H1 (cell line): Measurements from ENCODE around the gene NR3C1. TPM values are rescaled to one million over a fixed set of nuclear protein-coding genes. Genes with fewer than 3 reads are reported as not detected.

Experiments used
- CTCF ChIA-PET: fragments of 300-600 bp; sonication (Branson Sonifier 250); formaldehyde crosslinking; loops from one replicate; lab custom pipeline; 2021; ENCODE audit not compliant: partially characterized antibody; lab: Charles Lee
- POLR2A ChIA-PET: fragments of 300-600 bp; sonication (Branson Sonifier 250); formaldehyde crosslinking; loops from one replicate; lab custom pipeline; 2021; ENCODE audit warnings: inconsistent platforms; ENCODE audit not compliant: partially characterized antibody; lab: Charles Lee
- DNase-seq, 2 experiments: peaks; one replicate each; pipeline versions ENCODE4 v3.0.0 to v3.0.0-alpha.2; 2010 to 2022; ENCODE audit warnings: low spot score in 2 of 2, low read depth in 1 of 2, mixed read lengths in 1 of 2
- FAIRE-seq: peaks from 2 replicates; lab custom pipeline; 2011; peaks lifted over from hg19 to GRCh38; lab: Jason Lieb, UNC
- H2AFZ ChIP-seq: 2 replicates; pipeline ENCODE4 v1.8.1; 2012; ENCODE audit warnings: low read length, inconsistent platforms
- H2AK5ac ChIP-seq: 2 replicates; pipeline ENCODE4 v1.6.1; 2013; ENCODE audit warnings: low read depth, low read length
- H2BK120ac ChIP-seq: replicated peaks from 2 replicates; pipeline ENCODE3; 2013; ENCODE audit warnings: low read depth, low read length, inconsistent platforms
- H2BK12ac ChIP-seq: 2 replicates; pipeline ENCODE4 v1.6.1; 2013; ENCODE audit warnings: low read depth, low read length
- H2BK15ac ChIP-seq: 2 replicates; pipeline ENCODE4 v1.6.1; 2013; ENCODE audit warnings: low read length
- H2BK20ac ChIP-seq: 2 replicates; pipeline ENCODE4 v1.6.1; 2013; ENCODE audit warnings: low read length
- H2BK5ac ChIP-seq: 2 replicates; pipeline ENCODE4 v1.6.1; 2013; ENCODE audit warnings: low read depth, low read length
- H3K14ac ChIP-seq: 2 replicates; pipeline ENCODE4 v1.6.1; 2013; ENCODE audit warnings: inconsistent platforms; ENCODE audit not compliant: insufficient read length
- H3K18ac ChIP-seq: 2 replicates; pipeline ENCODE4 v1.6.1; 2013; ENCODE audit warnings: low read length; ENCODE audit errors: extremely low read depth
- H3K23ac ChIP-seq: 2 replicates; pipeline ENCODE4 v1.6.1; 2013; ENCODE audit warnings: inconsistent platforms; ENCODE audit not compliant: insufficient read length
- H3K23me2 ChIP-seq: 2 replicates; pipeline ENCODE4 v1.6.1; 2013; ENCODE audit warnings: low read depth, low read length
- H3K27ac ChIP-seq: 2 replicates; pipeline ENCODE4 v1.6.1; 2011; ENCODE audit warnings: low read depth, low read length, inconsistent platforms
- H3K27me3 ChIP-seq, 4 experiments: replicated peaks in 1 of 4; 1 replicate in 1 of 4; 2 replicates in 3 of 4; pipeline versions ENCODE4 v1.6.1 to v1.8.1; 2011 to 2013; ENCODE audit warnings: low read length in 3 of 4, mild to moderate bottlenecking in 3 of 4, inconsistent platforms in 2 of 4, mixed read lengths in 2 of 4, moderate library complexity in 1 of 4; ENCODE audit not compliant: control insufficient read depth in 3 of 4, insufficient read depth in 3 of 4; ENCODE audit errors: extremely low read depth in 1 of 4
- H3K36me3 ChIP-seq, 4 experiments: 2 replicates each; pipeline versions ENCODE4 v1.6.1 to v1.8.1; 2011 to 2013; ENCODE audit warnings: mild to moderate bottlenecking in 4 of 4, low read length in 3 of 4, moderate library complexity in 2 of 4, control low read depth in 1 of 4, inconsistent platforms in 1 of 4; ENCODE audit not compliant: insufficient read depth in 4 of 4, control insufficient read depth in 2 of 4
- H3K4ac ChIP-seq: replicated peaks from 2 replicates; pipeline ENCODE3; 2013; ENCODE audit warnings: low read length, low read depth, mixed read lengths, inconsistent platforms; ENCODE audit not compliant: insufficient read length
- H3K4me1 ChIP-seq, 4 experiments: replicated peaks in 1 of 4; 1 replicate in 1 of 4; 2 replicates in 3 of 4; pipeline versions ENCODE4 v1.6.1 to v1.8.1; 2011 to 2013; ENCODE audit warnings: low read length in 3 of 4, inconsistent platforms in 2 of 4, mixed read lengths in 1 of 4; ENCODE audit not compliant: insufficient read depth in 4 of 4, control insufficient read depth in 3 of 4
- H3K4me2 ChIP-seq, 2 experiments: 2 replicates each; pipeline versions ENCODE4 v1.6.1 to v1.8.1; 2011 to 2013; ENCODE audit warnings: low read depth in 2 of 2, low read length in 2 of 2, control low read depth in 1 of 2, inconsistent platforms in 1 of 2, mild to moderate bottlenecking in 1 of 2; ENCODE audit not compliant: insufficient read depth in 1 of 2
- H3K4me3 ChIP-seq, 4 experiments: fragments of 200-600, 300-600 bp in 1 of 4; sonication (generic), shearing (Covaris generic), sonication (Bioruptor Twin) in 1 of 4; 2 replicates each; pipeline versions ENCODE4 v1.5.1 to v1.8.1; 2011 to 2016; ENCODE audit warnings: low read length in 4 of 4, low read depth in 3 of 4, control low read depth in 2 of 4, inconsistent platforms in 2 of 4, mild to moderate bottlenecking in 2 of 4, mixed read lengths in 1 of 4, moderate library complexity in 1 of 4; ENCODE audit not compliant: insufficient read depth in 2 of 4; ENCODE audit errors: extremely low read depth in 1 of 4
- H3K56ac ChIP-seq: replicated peaks from 2 replicates; pipeline ENCODE3; 2013; ENCODE audit warnings: low read depth, mild to moderate bottlenecking, mixed read lengths, low read length, inconsistent platforms; ENCODE audit not compliant: insufficient read length
- H3K79me1 ChIP-seq: 2 replicates; pipeline ENCODE4 v1.6.1; 2013; ENCODE audit warnings: low read depth, low read length, control low read depth
- H3K79me2 ChIP-seq, 2 experiments: 2 replicates each; pipeline versions ENCODE4 v1.6.1 to v1.8.1; 2012 to 2013; ENCODE audit warnings: low read length in 2 of 2, mild to moderate bottlenecking in 2 of 2, inconsistent platforms in 1 of 2; ENCODE audit not compliant: insufficient read depth in 2 of 2, control insufficient read depth in 1 of 2
- H3K9ac ChIP-seq, 4 experiments: replicated peaks in 1 of 4; 1 replicate in 1 of 4; 2 replicates in 3 of 4; pipeline versions ENCODE4 v1.6.1 to v1.8.1; 2011 to 2013; ENCODE audit warnings: low read depth in 3 of 4, low read length in 3 of 4, control low read depth in 2 of 4, mild to moderate bottlenecking in 2 of 4, moderate library complexity in 2 of 4, inconsistent platforms in 1 of 4; ENCODE audit errors: extremely low read depth in 1 of 4
- H3K9me3 ChIP-seq, 2 experiments: 2 replicates each; pipeline versions ENCODE4 v1.6.1 to v1.8.1; 2012 to 2013; ENCODE audit warnings: mild to moderate bottlenecking in 2 of 2, moderate library complexity in 2 of 2, control low read depth in 1 of 2, inconsistent platforms in 1 of 2, low read depth in 1 of 2, low read length in 1 of 2, mixed read lengths in 1 of 2; ENCODE audit not compliant: insufficient read depth in 2 of 2
- H4K20me1 ChIP-seq, 2 experiments: replicated peaks in 1 of 2; 2 replicates each; pipeline versions ENCODE3 to v1.8.1; 2011 to 2013; ENCODE audit warnings: inconsistent platforms in 2 of 2, low read length in 2 of 2, mild to moderate bottlenecking in 1 of 2; ENCODE audit not compliant: insufficient read depth in 2 of 2, control insufficient read depth in 1 of 2
- H4K5ac ChIP-seq: 2 replicates; pipeline ENCODE4 v1.6.1; 2013; ENCODE audit warnings: low read length, low read depth, mixed read lengths, inconsistent platforms; ENCODE audit not compliant: insufficient read length
- H4K8ac ChIP-seq: 2 replicates; pipeline ENCODE4 v1.8.0; 2013; ENCODE audit warnings: mild to moderate bottlenecking, moderate library complexity, low read length, inconsistent platforms; ENCODE audit not compliant: insufficient read depth; ENCODE audit errors: extremely low read depth
- H4K91ac ChIP-seq: replicated peaks from 2 replicates; pipeline ENCODE3; 2013; ENCODE audit warnings: low read length, mixed read lengths, inconsistent platforms; ENCODE audit not compliant: insufficient read length
- EGR1 ChIP-seq: IDR thresholded peaks from 2 replicates; pipeline ENCODE4 v1.6.1; 2011; ENCODE audit warnings: low read depth, low read length, borderline replicate concordance
- HDAC2 ChIP-seq, 2 experiments: fragments of 300-600 bp in 1 of 2; sonication (generic) in 1 of 2; IDR thresholded peaks; 2 replicates each; pipeline ENCODE4 v1.6.1; 2011 to 2012; ENCODE audit warnings: low read depth in 2 of 2, low read length in 2 of 2, mild to moderate bottlenecking in 2 of 2, moderate library complexity in 2 of 2, borderline replicate concordance in 1 of 2, inconsistent platforms in 1 of 2
- POLR2AphosphoS5 ChIP-seq: IDR thresholded peaks from 2 replicates; pipeline ENCODE4 v1.6.1; 2011; ENCODE audit warnings: low read depth, low read length
- RNF2 ChIP-seq: fragments of 200-900, 300-1000 bp; sonication (generic); IDR thresholded peaks from 2 replicates; pipeline ENCODE4 v1.7.1; 2016; ENCODE audit warnings: borderline replicate concordance, low read depth, mild to moderate bottlenecking, antibody characterized with exemption, low read length; ENCODE audit not compliant: poor library complexity, severe bottlenecking; ENCODE audit errors: missing control alignments
- RXRA ChIP-seq: IDR thresholded peaks from 2 replicates; pipeline ENCODE4 v1.6.1; 2011; ENCODE audit warnings: low read depth, mild to moderate bottlenecking, low read length, moderate library complexity; ENCODE audit not compliant: insufficient read depth
- SAP30 ChIP-seq: fragments of 300-600 bp; sonication (generic); IDR thresholded peaks from 2 replicates; pipeline ENCODE4 v1.7.1; 2012; ENCODE audit warnings: low read length, moderate library complexity, mild to moderate bottlenecking, inconsistent platforms; ENCODE audit not compliant: insufficient read depth, insufficient replicate concordance
- SIRT6 ChIP-seq: IDR thresholded peaks from one replicate; pipeline ENCODE4 v1.7.1; 2012; ENCODE audit warnings: low read length, inconsistent platforms
- TCF12 ChIP-seq: IDR thresholded peaks from 2 replicates; pipeline ENCODE4 v1.6.1; 2011; ENCODE audit warnings: low read depth, mild to moderate bottlenecking, low read length
- WGBS, 2 experiments: shearing (Covaris generic) in 1 of 2; methylation state at CpG; one replicate each; pipeline versions ENCODE4 v1.1.6 to v1.1.7; 2013 to 2015; ENCODE audit warnings: low lambda C conversion rate in 2 of 2, mixed read lengths in 2 of 2, inconsistent platforms in 1 of 2, low coverage in 1 of 2, missing lambda C conversion rate in 1 of 2; ENCODE audit not compliant: insufficient replicate concordance in 2 of 2, insufficient coverage in 1 of 2, insufficient read length in 1 of 2; ENCODE audit errors: extremely low coverage in 1 of 2, missing lambda C conversion rate in 1 of 2; 5-methylcytosine and 5-hydroxymethylcytosine counted together
- polyA plus RNA-seq, 7 experiments: library from polyadenylated mRNA; depleted of rRNA in 3 of 7; stranded (reverse) in 5 of 7; unstranded in 2 of 7; fragments of >200 nt in 5 of 7; fragments of 200-250 nt in 2 of 7; gene quantifications; 1 replicate in 5 of 7; 2 replicates in 1 of 7; 4 replicates in 1 of 7; pipeline versions ENCODE4 v1.2.1 to v1.2.3, GENCODE V29; 2011 to 2013; ENCODE audit warnings: missing spikeins in 2 of 7, mixed read lengths in 2 of 7
- total RNA-seq: library from RNA; stranded (reverse); fragmentation: NEBNext Ultra II Directional; extraction: Animal tissue kit (Norgen Biotek cat#: 25700); gene quantifications from 2 replicates; pipeline ENCODE4 v1.2.1, GENCODE V29; 2021
- TF ChIP-seq, protein P1 (sequence below), 3 experiments: IDR thresholded peaks; 1 replicate in 2 of 3; 2 replicates in 1 of 3; pipeline versions ENCODE4 v1.5.1 to v1.6.1; 2011; ENCODE audit warnings: low read length in 3 of 3, mild to moderate bottlenecking in 3 of 3, inconsistent platforms in 2 of 3, low read depth in 1 of 3, moderate library complexity in 1 of 3; ENCODE audit not compliant: insufficient read depth in 1 of 3; ENCODE audit errors: control extremely low read depth in 1 of 3
- TF ChIP-seq, protein P2 (sequence below): IDR thresholded peaks from 2 replicates; pipeline ENCODE4 v1.6.1; 2012; ENCODE audit warnings: inconsistent platforms

Gene NR3C1
- total and polyA plus RNA-seq, 2 of the 8 experiments (the other 6 are each of a cell fraction or from before 2014, with no cell fraction given) = 1.7 to 5.4 TPM

DNA sequence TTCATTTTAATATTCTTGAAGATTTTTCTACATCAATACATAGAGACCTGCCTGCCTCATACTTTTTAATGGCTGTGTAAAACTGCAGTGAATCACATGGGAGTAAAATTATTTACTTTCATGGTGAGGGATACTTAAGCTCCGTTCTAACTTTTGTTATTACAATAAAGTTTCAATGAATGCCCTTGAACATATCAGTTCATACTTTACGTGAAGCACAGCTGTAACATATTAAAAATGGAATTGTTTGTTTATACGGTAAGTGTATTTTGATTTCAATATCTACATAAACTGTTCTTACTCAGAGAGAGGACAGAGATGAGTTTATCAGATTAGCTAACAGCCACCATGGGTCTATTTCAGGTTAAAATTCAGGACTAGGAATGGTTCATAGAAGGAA, 155.1 kb downstream of the NR3C1 start:
- Histone ChIP-seq H4K20me1 (peaks cover 0 to 4% of the 10 kb centered on the region in 2 experiments), H4K8ac (no peak overlapping the region), H2BK120ac (no peak overlapping the region), H2BK5ac (no peak overlapping the region), H3K4me2 (no peak overlapping the region), H3K36me3 (no peaks in the 10 kb centered on the region), H2BK15ac (no peak overlapping the region), H3K4me3 (no peak overlapping the region), H3K56ac (no peak overlapping the region), H2BK20ac (no peak overlapping the region), H3K4ac (no peak overlapping the region), H2BK12ac (no peak overlapping the region), H3K9me3 (0 out of 4 replicates have a peak, but pooled peaks cover 0 to 2% of the 10 kb centered on the region in 2 experiments), H3K4me1 (0 out of 7 replicates have a peak, but pooled peaks cover 0 to 2% (median 0%) of the 10 kb centered on the region in 4 experiments), H3K79me1 (no peaks in the 10 kb centered on the region), H3K23ac (no peak overlapping the region), H3K79me2 (no peaks in the 10 kb centered on the region), H3K18ac (no peak overlapping the region), H3K27me3 (no peaks in the 10 kb centered on the region), H4K5ac (no peak overlapping the region), H4K91ac (no peak overlapping the region), H2AK5ac (no peak overlapping the region), H3K23me2 (peaks cover 7% of the 10 kb centered on the region; the same call in 1 of the 2 replicates), H3K9ac (no peak overlapping the region), H3K27ac (no peak overlapping the region), H3K14ac (no peak overlapping the region), H2AFZ (no peak overlapping the region)
- ChIA-PET POLR2A (no interaction called here), CTCF (interaction anchor here (0.6 kb wide), 1 partner anchor 197 kb away, joined by 3 read pairs; no protein-coding TSS in a partner anchor)
- no peak for DNase-seq
- 95% methylated on average over 3 of the region's 3 CpGs; no CpG with 5 or more reads in 1 of the 2 experiments for WGBS, 2 experiments
- no peak for FAIRE-seq
- TF ChIP-seq RNF2 (no peak), POLR2AphosphoS5 (no peak), HDAC2 (IDR thresholded peaks at IDR 0.05; ENCODE audit: borderline replicate concordance in 1 of 2, low read depth in 2 of 2, low read length in 2 of 2) (no peak), SAP30 (no peak), SIRT6 (no peak), TCF12 (no peak), RXRA (no peak), EGR1 (no peak)
- TF ChIP-seq, protein P1, sequence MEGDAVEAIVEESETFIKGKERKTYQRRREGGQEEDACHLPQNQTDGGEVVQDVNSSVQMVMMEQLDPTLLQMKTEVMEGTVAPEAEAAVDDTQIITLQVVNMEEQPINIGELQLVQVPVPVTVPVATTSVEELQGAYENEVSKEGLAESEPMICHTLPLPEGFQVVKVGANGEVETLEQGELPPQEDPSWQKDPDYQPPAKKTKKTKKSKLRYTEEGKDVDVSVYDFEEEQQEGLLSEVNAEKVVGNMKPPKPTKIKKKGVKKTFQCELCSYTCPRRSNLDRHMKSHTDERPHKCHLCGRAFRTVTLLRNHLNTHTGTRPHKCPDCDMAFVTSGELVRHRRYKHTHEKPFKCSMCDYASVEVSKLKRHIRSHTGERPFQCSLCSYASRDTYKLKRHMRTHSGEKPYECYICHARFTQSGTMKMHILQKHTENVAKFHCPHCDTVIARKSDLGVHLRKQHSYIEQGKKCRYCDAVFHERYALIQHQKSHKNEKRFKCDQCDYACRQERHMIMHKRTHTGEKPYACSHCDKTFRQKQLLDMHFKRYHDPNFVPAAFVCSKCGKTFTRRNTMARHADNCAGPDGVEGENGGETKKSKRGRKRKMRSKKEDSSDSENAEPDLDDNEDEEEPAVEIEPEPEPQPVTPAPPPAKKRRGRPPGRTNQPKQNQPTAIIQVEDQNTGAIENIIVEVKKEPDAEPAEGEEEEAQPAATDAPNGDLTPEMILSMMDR (IDR thresholded peaks at IDR 0.05; ENCODE audit: control extremely low read depth in 1 of 3, insufficient read depth in 1 of 3, low read depth in 1 of 3, low read length in 3 of 3) = no peak
- TF ChIP-seq, protein P2, sequence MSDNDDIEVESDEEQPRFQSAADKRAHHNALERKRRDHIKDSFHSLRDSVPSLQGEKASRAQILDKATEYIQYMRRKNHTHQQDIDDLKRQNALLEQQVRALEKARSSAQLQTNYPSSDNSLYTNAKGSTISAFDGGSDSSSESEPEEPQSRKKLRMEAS = no peak
